Inflammatory macrophage (primary cell): ENCODE measurements around the gene CNGA3.

Source experiments
- DNase-seq, 2 donors: peaks; one replicate each; pipeline ENCODE4 v3.0.0-alpha.2; 2020 to 2022

CNGA3 gene

DNA sequence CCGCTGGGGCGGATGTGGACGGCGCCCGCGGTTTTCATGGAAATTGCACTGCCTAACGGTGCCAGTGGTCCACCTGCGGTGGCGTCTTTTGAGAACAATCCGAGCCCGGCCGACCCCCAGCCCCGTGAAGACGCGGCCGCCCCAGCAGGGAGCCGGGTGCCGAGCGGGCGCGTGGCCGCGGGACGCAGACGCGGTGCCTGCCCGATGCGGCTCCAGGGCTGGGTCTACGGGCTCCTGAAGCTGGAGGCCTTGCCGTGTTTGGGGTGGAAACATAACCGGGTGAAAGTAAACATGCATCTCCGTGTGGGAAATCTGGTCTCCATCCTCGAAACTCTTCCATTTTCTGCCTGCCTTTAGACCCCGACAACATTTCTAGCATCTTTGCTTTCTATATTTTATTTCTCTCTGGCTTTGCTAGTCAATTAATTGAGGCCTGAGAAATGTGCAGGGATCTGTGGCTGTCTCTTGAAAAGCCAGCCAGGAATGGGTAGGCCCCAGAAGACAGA, 99.0 kb downstream of the CNGA3 start:
- no peak for DNase-seq

DNA sequence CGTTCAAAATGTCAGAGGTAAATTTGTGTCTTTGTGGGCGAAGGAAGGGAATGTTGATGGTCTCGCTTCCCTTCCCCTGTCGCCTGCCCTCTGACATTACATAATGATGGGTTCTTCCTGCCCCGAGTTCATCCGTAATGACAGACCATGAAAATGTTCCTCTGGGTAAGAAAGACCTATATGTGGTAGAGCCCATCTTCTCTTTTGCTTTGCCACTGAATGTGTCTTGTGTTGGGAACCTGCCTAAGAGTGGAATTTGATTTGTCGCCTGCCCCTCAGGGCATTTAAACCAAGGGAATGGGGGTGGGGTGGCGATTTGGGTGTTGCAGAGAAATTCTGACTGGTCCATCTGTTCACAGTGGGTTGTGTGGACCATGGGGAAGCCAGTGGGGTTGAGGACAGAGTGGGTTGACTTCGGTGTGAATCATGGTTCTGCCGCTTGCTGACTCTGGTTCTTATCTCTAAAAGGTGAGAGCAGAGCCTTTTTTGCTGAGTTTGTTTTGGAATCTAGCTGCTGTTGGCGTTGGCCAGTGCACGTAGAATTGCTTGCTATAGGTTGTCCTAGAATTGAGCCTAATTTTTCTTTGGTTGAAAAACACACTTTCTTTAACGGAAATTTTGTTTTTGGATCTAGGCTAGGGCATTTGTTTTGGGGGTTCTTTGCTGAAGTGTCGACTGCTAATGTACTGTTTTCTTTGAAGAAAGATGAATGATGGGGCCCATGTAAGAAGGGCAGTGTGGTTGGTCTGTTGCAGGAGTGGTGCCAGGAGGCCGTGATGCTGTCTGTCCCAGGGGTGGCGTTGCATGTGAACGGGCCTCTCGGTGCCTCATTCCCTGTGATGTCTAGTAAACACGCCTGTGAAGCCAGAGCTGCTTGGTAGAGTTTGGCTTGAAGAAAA, 99.7 kb downstream of the CNGA3 start:
- peak; percentile 20 to 44 for DNase-seq

DNA sequence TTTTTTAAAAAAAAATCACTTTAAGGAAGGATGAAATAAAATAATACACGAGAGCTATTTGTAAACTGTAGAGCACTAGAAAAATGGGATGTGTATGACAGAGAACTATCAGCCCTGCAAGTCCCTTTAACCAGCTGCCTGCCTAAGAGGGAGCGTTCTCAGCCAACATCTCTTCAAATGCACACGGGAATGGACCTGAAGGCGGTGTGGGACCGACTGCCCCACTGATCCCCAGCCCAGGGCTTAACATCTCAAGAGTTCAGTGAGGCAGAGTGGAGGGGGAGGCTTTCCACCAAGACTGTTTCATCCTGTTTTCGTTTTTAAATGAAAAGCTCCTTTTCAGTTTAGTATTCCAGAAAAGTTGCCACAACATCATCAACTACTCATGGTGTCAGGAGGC, 100.6 kb downstream of the CNGA3 start:
- no peak for DNase-seq
